ENCODE data around the gene JARID2. TPM values are rescaled to one million over a fixed set of nuclear protein-coding genes. Genes with fewer than 3 reads are reported as not detected.

Gene JARID2
- total and polyA plus RNA-seq, 9 of the 15 experiments (the other 6 are each of a cell fraction or from before 2014, with no cell fraction given), result 5.0 to 29.0 (median 15.6) TPM

- no peak for TF ChIP-seq AFF1 (IDR thresholded peaks at IDR 0.05; ENCODE audit: low read depth in 1 of 2, partially characterized antibody in 2 of 2)
- TF ChIP-seq ZNF561 (CRISPR knock-in tag; conservative IDR thresholded peaks at IDR 0.05), result no peak
- no peak for TF ChIP-seq CCNT2 (IDR thresholded peaks at IDR 0.05; ENCODE audit: borderline replicate concordance, extremely low read depth, insufficient read length, low read depth, low read length)
- no peak for TF ChIP-seq CEBPB (tag; IDR thresholded peaks at IDR 0.05)
- no peak for TF ChIP-seq HNRNPK (IDR thresholded peaks at IDR 0.05; ENCODE audit: low read depth, low read length, poor library complexity, severe bottlenecking)
- no peak for TF ChIP-seq ZSCAN29 (IDR thresholded peaks at IDR 0.05)
- no peak for TF ChIP-seq SAP30 (IDR thresholded peaks at IDR 0.05; ENCODE audit: borderline replicate concordance, insufficient read depth, low read depth, low read length, poor library complexity, severe bottlenecking)
- TF ChIP-seq ZNF282 (CRISPR knock-in tag; IDR thresholded peaks at IDR 0.05), result no peak
- no peak for TF ChIP-seq NR2C2 (CRISPR knock-in tag; IDR thresholded peaks at IDR 0.05)
- TF ChIP-seq NR2C2 (tag; IDR thresholded peaks at IDR 0.05), result no peak
- TF ChIP-seq PHTF2 (CRISPR knock-in tag; IDR thresholded peaks at IDR 0.05), result no peak
- peak in 1 of 2 experiments; percentile 12; a peak in 1 of 4 replicates for TF ChIP-seq TRIM24 (IDR thresholded peaks at IDR 0.05)
- TF ChIP-seq NFXL1 (CRISPR knock-in tag; IDR thresholded peaks at IDR 0.05), result no peak
- TF ChIP-seq ZNF224 (CRISPR knock-in tag; IDR thresholded peaks at IDR 0.05), result no peak
- peak in 1 of 2 experiments; percentile 64; a peak in 1 of 3 replicates for TF ChIP-seq CBX3 (IDR thresholded peaks at IDR 0.05; ENCODE audit: borderline replicate concordance in 1 of 2, low read length in 2 of 2)
- peak; percentile 82; the same call in 1 of the 2 replicates for TF ChIP-seq TRIM28 (IDR thresholded peaks at IDR 0.05)
- TF ChIP-seq ASH1L (IDR thresholded peaks at IDR 0.05; ENCODE audit: borderline replicate concordance, low read depth, partially characterized antibody), result no peak
- TF ChIP-seq ZBTB7A (IDR thresholded peaks at IDR 0.05; ENCODE audit: borderline replicate concordance, control insufficient read depth, low read depth, low read length), result no peak
- no peak for TF ChIP-seq ELK1 (CRISPR knock-in tag; IDR thresholded peaks at IDR 0.05)
- TF ChIP-seq PREB (CRISPR knock-in tag; IDR thresholded peaks at IDR 0.05), result no peak
Observed at GRCh38 chr6:15419493-15419892, 173.6 kb downstream of the JARID2 start (continued).

Measured in K562 (cell line).